WTC11 (cell line): ENCODE data around the gene RASD1. TPM values are rescaled to one million over a fixed set of nuclear protein-coding genes. Genes with fewer than 3 reads are reported as not detected.

ENCODE experiments used
- ATAC-seq: fragments of 200-7000 bp; cut with Tn5 transposase; 2 replicates; pipeline ENCODE4 v1.10.0; 2021; ENCODE audit warnings: mild to moderate bottlenecking, moderate library complexity
- CTCF ChIA-PET: fragments of 300-600 bp; sonication (Branson Sonifier 250); formaldehyde crosslinking; loops from one replicate; lab custom pipeline; 2021; ENCODE audit warnings: antibody characterized with exemption; lab: Charles Lee
- POLR2A ChIA-PET: fragments of 350-600 bp; sonication (Branson Sonifier 250); formaldehyde crosslinking; loops from one replicate; lab custom pipeline; 2021; ENCODE audit warnings: antibody characterized with exemption; lab: Charles Lee
- DNase-seq: peaks from one replicate; pipeline ENCODE4 v3.0.0; 2021; ENCODE audit warnings: low spot score
- H3K27ac Mint-ChIP-seq: 2 replicates; pipeline ENCODE4 v1.8.0; 2021; ENCODE audit warnings: mixed read lengths
- H3K27me3 Mint-ChIP-seq: 2 replicates; pipeline ENCODE4 v1.8.0; 2021; ENCODE audit warnings: low read depth, mild to moderate bottlenecking, moderate library complexity, mixed read lengths
- H3K36me3 Mint-ChIP-seq: 2 replicates; pipeline ENCODE4 v1.8.0; 2021; ENCODE audit warnings: mixed read lengths
- H3K4me1 Mint-ChIP-seq: 2 replicates; pipeline ENCODE4 v1.8.0; 2022; ENCODE audit warnings: mixed read lengths
- H3K4me3 Mint-ChIP-seq: 2 replicates; pipeline ENCODE4 v1.8.0; 2021; ENCODE audit warnings: mild to moderate bottlenecking, moderate library complexity, mixed read lengths
- H3K9me3 Mint-ChIP-seq: 2 replicates; pipeline ENCODE4 v1.8.0; 2021; ENCODE audit warnings: mixed read lengths
- ATF2 ChIP-seq: sonication (generic); formaldehyde crosslinking; IDR thresholded peaks from 2 replicates; pipeline ENCODE4 v1.8.1; 2022; ENCODE audit warnings: low read depth, missing genetic modification reagents, borderline replicate concordance
- ATF3 ChIP-seq: sonication (generic); formaldehyde crosslinking; conservative IDR thresholded peaks from 2 replicates; pipeline ENCODE4 v1.8.1; 2022; ENCODE audit warnings: mild to moderate bottlenecking, missing genetic modification reagents
- CBFB ChIP-seq: sonication (generic); formaldehyde crosslinking; IDR thresholded peaks from 2 replicates; pipeline ENCODE4 v1.8.1; 2022; ENCODE audit warnings: mild to moderate bottlenecking, low read depth, missing genetic modification reagents
- CREM ChIP-seq: sonication (generic); formaldehyde crosslinking; IDR thresholded peaks from 2 replicates; pipeline ENCODE4 v1.8.1; 2022; ENCODE audit warnings: mild to moderate bottlenecking, missing genetic modification reagents, moderate library complexity
- ELF4 ChIP-seq: sonication (generic); formaldehyde crosslinking; IDR thresholded peaks from 2 replicates; pipeline ENCODE4 v1.8.1; 2022; ENCODE audit warnings: low read depth, mild to moderate bottlenecking, moderate library complexity, missing genetic modification reagents
- EMX1 ChIP-seq: fragments of 250-450 bp; sonication (Bioruptor Pico); IDR thresholded peaks from 2 replicates; pipeline ENCODE4 v1.8.0; 2021; ENCODE audit warnings: mild to moderate bottlenecking
- ESRRA ChIP-seq: sonication (generic); formaldehyde crosslinking; IDR thresholded peaks from 2 replicates; pipeline ENCODE4 v1.8.1; 2022; ENCODE audit warnings: mild to moderate bottlenecking, missing genetic modification reagents, borderline replicate concordance
- FOXJ3 ChIP-seq: sonication (generic); formaldehyde crosslinking; IDR thresholded peaks from 2 replicates; pipeline ENCODE4 v1.9.0; 2021; ENCODE audit warnings: missing genetic modification reagents, mild to moderate bottlenecking, borderline replicate concordance
- FOXK1 ChIP-seq: sonication (generic); formaldehyde crosslinking; IDR thresholded peaks from 2 replicates; pipeline ENCODE4 v1.8.0; 2022; ENCODE audit warnings: mild to moderate bottlenecking, moderate library complexity, missing genetic modification reagents
- FOXP1 ChIP-seq: sonication (generic); formaldehyde crosslinking; IDR thresholded peaks from 2 replicates; pipeline ENCODE4 v1.8.0; 2022; ENCODE audit warnings: missing genetic modification reagents, mild to moderate bottlenecking, moderate library complexity, borderline replicate concordance
- FOXP4 ChIP-seq: sonication (generic); formaldehyde crosslinking; IDR thresholded peaks from 2 replicates; pipeline ENCODE4 v1.8.0; 2022; ENCODE audit warnings: mild to moderate bottlenecking, missing genetic modification reagents
- GRHL2 ChIP-seq: fragments of 250-450 bp; sonication (Bioruptor Pico); IDR thresholded peaks from 2 replicates; pipeline ENCODE4 v1.8.0; 2022; ENCODE audit warnings: mild to moderate bottlenecking, moderate library complexity; ENCODE audit not compliant: insufficient replicate concordance, severe bottlenecking
- HMGA2 ChIP-seq: fragments of 250-450 bp; sonication (Bioruptor Pico); IDR thresholded peaks from 2 replicates; pipeline ENCODE4 v1.4.0; 2021; ENCODE audit warnings: mild to moderate bottlenecking, moderate library complexity
- MAX ChIP-seq: sonication (generic); formaldehyde crosslinking; IDR thresholded peaks from 2 replicates; pipeline ENCODE4 v1.8.0; 2022; ENCODE audit warnings: mild to moderate bottlenecking, missing genetic modification reagents
- NFATC4 ChIP-seq: fragments of 250-450 bp; sonication (Bioruptor Pico); IDR thresholded peaks from 2 replicates; pipeline ENCODE4 v1.9.0; 2021; ENCODE audit warnings: mild to moderate bottlenecking
- NFE2L1 ChIP-seq: sonication (generic); formaldehyde crosslinking; IDR thresholded peaks from 2 replicates; pipeline ENCODE4 v1.8.1; 2023; ENCODE audit warnings: missing genetic modification reagents
- NR1H2 ChIP-seq: sonication (generic); formaldehyde crosslinking; IDR thresholded peaks from 2 replicates; pipeline ENCODE4 v1.9.0; 2021; ENCODE audit warnings: mild to moderate bottlenecking, moderate library complexity, missing genetic modification reagents
- OVOL2 ChIP-seq: fragments of 250-450 bp; sonication (Bioruptor Pico); IDR thresholded peaks from 2 replicates; pipeline ENCODE4 v1.9.0; 2021; ENCODE audit warnings: mild to moderate bottlenecking, borderline replicate concordance
- PRRX2 ChIP-seq: fragments of 250-450 bp; sonication (Bioruptor Pico); IDR thresholded peaks from 2 replicates; pipeline ENCODE4 v1.8.0; 2021; ENCODE audit warnings: mild to moderate bottlenecking
- SOX15 ChIP-seq: fragments of 250-450 bp; sonication (Bioruptor Pico); IDR thresholded peaks from 2 replicates; pipeline ENCODE4 v1.9.0; 2021; ENCODE audit warnings: mild to moderate bottlenecking
- SP1 ChIP-seq: sonication (generic); formaldehyde crosslinking; conservative IDR thresholded peaks from 2 replicates; pipeline ENCODE4 v1.8.1; 2022; ENCODE audit warnings: missing genetic modification reagents
- ZBTB21 ChIP-seq: sonication (generic); formaldehyde crosslinking; IDR thresholded peaks from 2 replicates; pipeline ENCODE4 v1.8.1; 2023; ENCODE audit warnings: mild to moderate bottlenecking, missing genetic modification reagents, borderline replicate concordance
- ZNF219 ChIP-seq: sonication (generic); formaldehyde crosslinking; IDR thresholded peaks from 2 replicates; pipeline ENCODE4 v1.8.0; 2023; ENCODE audit warnings: missing genetic modification reagents, mild to moderate bottlenecking, borderline replicate concordance
- ZNF232 ChIP-seq: sonication (generic); formaldehyde crosslinking; IDR thresholded peaks from 2 replicates; pipeline ENCODE4 v1.8.0; 2022; ENCODE audit warnings: mild to moderate bottlenecking, missing genetic modification reagents
- ZNF423 ChIP-seq: fragments of 250-450 bp; sonication (Bioruptor Pico); IDR thresholded peaks from 2 replicates; pipeline ENCODE4 v2.1.2; 2022; ENCODE audit warnings: mild to moderate bottlenecking, moderate library complexity
- total RNA-seq: library from RNA; stranded (reverse); gene quantifications from 3 replicates; pipeline ENCODE4 v1.2.3, GENCODE V29; 2021
- TF ChIP-seq, protein P1 (sequence below): fragments of 200-600 bp; IDR thresholded peaks from 2 replicates; pipeline ENCODE4 v1.8.0; 2022; ENCODE audit warnings: antibody characterized with exemption
- TF ChIP-seq, protein P2 (sequence below): fragments of 250-450 bp; sonication (Bioruptor Pico); IDR thresholded peaks from 2 replicates; pipeline ENCODE4 v1.9.0; 2021; ENCODE audit warnings: mild to moderate bottlenecking
- TF ChIP-seq, protein P3 (sequence below): fragments of 250-450 bp; sonication (Bioruptor Pico); IDR thresholded peaks from 2 replicates; pipeline ENCODE4 v1.9.0; 2021; ENCODE audit warnings: moderate library complexity, mild to moderate bottlenecking, inconsistent platforms, borderline replicate concordance
- TF ChIP-seq, protein P4 (sequence below): sonication (generic); formaldehyde crosslinking; IDR thresholded peaks from 2 replicates; pipeline ENCODE4 v1.8.1; 2023; ENCODE audit warnings: mild to moderate bottlenecking, missing genetic modification reagents

Gene RASD1
- total RNA-seq, 1 experiment from 2014 or later: 5.1 TPM

- H3K4me1 Mint-ChIP-seq: peaks cover 17% of the 10 kb centered on the region
- TF ChIP-seq, protein P1, sequence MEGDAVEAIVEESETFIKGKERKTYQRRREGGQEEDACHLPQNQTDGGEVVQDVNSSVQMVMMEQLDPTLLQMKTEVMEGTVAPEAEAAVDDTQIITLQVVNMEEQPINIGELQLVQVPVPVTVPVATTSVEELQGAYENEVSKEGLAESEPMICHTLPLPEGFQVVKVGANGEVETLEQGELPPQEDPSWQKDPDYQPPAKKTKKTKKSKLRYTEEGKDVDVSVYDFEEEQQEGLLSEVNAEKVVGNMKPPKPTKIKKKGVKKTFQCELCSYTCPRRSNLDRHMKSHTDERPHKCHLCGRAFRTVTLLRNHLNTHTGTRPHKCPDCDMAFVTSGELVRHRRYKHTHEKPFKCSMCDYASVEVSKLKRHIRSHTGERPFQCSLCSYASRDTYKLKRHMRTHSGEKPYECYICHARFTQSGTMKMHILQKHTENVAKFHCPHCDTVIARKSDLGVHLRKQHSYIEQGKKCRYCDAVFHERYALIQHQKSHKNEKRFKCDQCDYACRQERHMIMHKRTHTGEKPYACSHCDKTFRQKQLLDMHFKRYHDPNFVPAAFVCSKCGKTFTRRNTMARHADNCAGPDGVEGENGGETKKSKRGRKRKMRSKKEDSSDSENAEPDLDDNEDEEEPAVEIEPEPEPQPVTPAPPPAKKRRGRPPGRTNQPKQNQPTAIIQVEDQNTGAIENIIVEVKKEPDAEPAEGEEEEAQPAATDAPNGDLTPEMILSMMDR: no peak
- TF ChIP-seq EMX1 (CRISPR knock-in tag): no peak
- TF ChIP-seq MAX (CRISPR knock-in tag): peak; percentile 47; the same call in 1 of the 2 replicates
- no peak for TF ChIP-seq FOXJ3
- TF ChIP-seq CBFB: no peak
- TF ChIP-seq CREM (CRISPR knock-in tag): peak; percentile 98
- no peak for TF ChIP-seq SOX15 (CRISPR knock-in tag)
- peak; percentile 96 for TF ChIP-seq ESRRA
- no peak for TF ChIP-seq PRRX2 (CRISPR knock-in tag)
- TF ChIP-seq, protein P2, sequence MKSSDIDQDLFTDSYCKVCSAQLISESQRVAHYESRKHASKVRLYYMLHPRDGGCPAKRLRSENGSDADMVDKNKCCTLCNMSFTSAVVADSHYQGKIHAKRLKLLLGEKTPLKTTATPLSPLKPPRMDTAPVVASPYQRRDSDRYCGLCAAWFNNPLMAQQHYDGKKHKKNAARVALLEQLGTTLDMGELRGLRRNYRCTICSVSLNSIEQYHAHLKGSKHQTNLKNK (CRISPR knock-in tag): no peak
- peak; percentile 95 for TF ChIP-seq SP1
- TF ChIP-seq HMGA2 (CRISPR knock-in tag): no peak
- TF ChIP-seq ELF4 (CRISPR knock-in tag): no peak
- TF ChIP-seq ATF3 (CRISPR knock-in tag): no peak
- TF ChIP-seq FOXK1 (CRISPR knock-in tag): peak; percentile 73; the same call in 1 of the 2 replicates
- TF ChIP-seq, protein P3, sequence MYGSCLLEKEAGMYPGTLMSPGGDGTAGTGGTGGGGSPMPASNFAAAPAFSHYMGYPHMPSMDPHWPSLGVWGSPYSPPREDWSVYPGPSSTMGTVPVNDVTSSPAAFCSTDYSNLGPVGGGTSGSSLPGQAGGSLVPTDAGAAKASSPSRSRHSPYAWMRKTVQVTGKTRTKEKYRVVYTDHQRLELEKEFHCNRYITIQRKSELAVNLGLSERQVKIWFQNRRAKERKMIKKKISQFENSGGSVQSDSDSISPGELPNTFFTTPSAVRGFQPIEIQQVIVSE (CRISPR knock-in tag): no peak
- TF ChIP-seq ZNF232 (CRISPR knock-in tag): no peak
- peak; percentile 54; the same call in 1 of the 2 replicates for TF ChIP-seq FOXP1
- TF ChIP-seq GRHL2 (CRISPR knock-in tag): no peak
- no peak for TF ChIP-seq OVOL2 (CRISPR knock-in tag)
- TF ChIP-seq, protein P4, sequence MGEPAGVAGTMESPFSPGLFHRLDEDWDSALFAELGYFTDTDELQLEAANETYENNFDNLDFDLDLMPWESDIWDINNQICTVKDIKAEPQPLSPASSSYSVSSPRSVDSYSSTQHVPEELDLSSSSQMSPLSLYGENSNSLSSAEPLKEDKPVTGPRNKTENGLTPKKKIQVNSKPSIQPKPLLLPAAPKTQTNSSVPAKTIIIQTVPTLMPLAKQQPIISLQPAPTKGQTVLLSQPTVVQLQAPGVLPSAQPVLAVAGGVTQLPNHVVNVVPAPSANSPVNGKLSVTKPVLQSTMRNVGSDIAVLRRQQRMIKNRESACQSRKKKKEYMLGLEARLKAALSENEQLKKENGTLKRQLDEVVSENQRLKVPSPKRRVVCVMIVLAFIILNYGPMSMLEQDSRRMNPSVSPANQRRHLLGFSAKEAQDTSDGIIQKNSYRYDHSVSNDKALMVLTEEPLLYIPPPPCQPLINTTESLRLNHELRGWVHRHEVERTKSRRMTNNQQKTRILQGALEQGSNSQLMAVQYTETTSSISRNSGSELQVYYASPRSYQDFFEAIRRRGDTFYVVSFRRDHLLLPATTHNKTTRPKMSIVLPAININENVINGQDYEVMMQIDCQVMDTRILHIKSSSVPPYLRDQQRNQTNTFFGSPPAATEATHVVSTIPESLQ: no peak
- peak; percentile 34; the same call in 1 of the 2 replicates for TF ChIP-seq FOXP4
- TF ChIP-seq ATF2 (CRISPR knock-in tag): no peak
- TF ChIP-seq NFATC4: no peak
- peak; percentile 82; the same call in 1 of the 2 replicates for TF ChIP-seq NFE2L1
- no peak for TF ChIP-seq ZBTB21
- TF ChIP-seq ZNF219 (CRISPR knock-in tag): no peak
- TF ChIP-seq ZNF423 (CRISPR knock-in tag): no peak
- TF ChIP-seq NR1H2 (CRISPR knock-in tag): no peak
These were observed 19.2 kb downstream of the RASD1 start, which contains the start of gene MED9 for GRCh38 chr17:17476865-17477467. Gene MED9, plus strand, starts transcription at chr17:17477000. Its CDS starts 42 bp downstream, at chr17:17477042.

More at GRCh38 chr17:17476865-17477467, 19.2 kb downstream of the RASD1 start, which contains the start of gene MED9:
- CTCF ChIA-PET: no interaction called here
- POLR2A ChIA-PET: interaction anchor here (0.7 kb wide), 1 partner anchor 530 kb away, joined by 3 read pairs; no protein-coding TSS in a partner anchor
- H3K4me3 Mint-ChIP-seq: peak within 1 kb of the TSS; percentile 98
- DNase-seq (peak; percentile 95), ATAC-seq (peak; percentile 95)
- peaks cover 8% of the 10 kb centered on the region; the same call in 1 of the 2 replicates for H3K27me3 Mint-ChIP-seq
- peak within 1 kb of the TSS; percentile 98 for H3K27ac Mint-ChIP-seq
- H3K36me3 Mint-ChIP-seq: peaks cover 1% of the 10 kb centered on the region; the same call in 1 of the 2 replicates
- no peaks in the 10 kb centered on the region for H3K9me3 Mint-ChIP-seq
